Naive thymus-derived CD4-positive, alpha-beta T cell (primary cell): ENCODE data around the gene MYF6. TPM values are rescaled to one million over a fixed set of nuclear protein-coding genes. Genes with fewer than 3 reads are reported as not detected.

Experiments used
- ATAC-seq: fragments of 150-1000 bp; cut with Tn5 transposase; 2 replicates; pipeline ENCODE4 v1.10.0; 2021; ENCODE audit warnings: mild to moderate bottlenecking, moderate library complexity
- CTCF ChIA-PET: fragments of 350-600 bp; sonication (Branson Sonifier 250); formaldehyde crosslinking; loops from one replicate; lab custom pipeline; 2021; ENCODE audit warnings: antibody characterized with exemption; lab: Charles Lee
- POLR2A ChIA-PET: fragments of 350-600 bp; sonication (Branson Sonifier 250); formaldehyde crosslinking; loops from one replicate; lab custom pipeline; 2021; ENCODE audit warnings: antibody characterized with exemption, inconsistent platforms; lab: Charles Lee
- DNase-seq, 9 donors: peaks; one replicate each; pipeline versions ENCODE4 v3.0.0 to v3.0.0-alpha.2; 2020 to 2022; ENCODE audit warnings: mixed read lengths in 1 of 9
- H3K27ac ChIP-seq: one replicate; pipeline ENCODE4 v1.7.0; 2013; ENCODE audit warnings: mild to moderate bottlenecking, low read depth, low read length, moderate library complexity
- H3K27me3 ChIP-seq, 2 donors: one replicate each; pipeline ENCODE4 v1.7.0; 2013; ENCODE audit warnings: low read length in 2 of 2, mild to moderate bottlenecking in 2 of 2, moderate library complexity in 2 of 2; ENCODE audit not compliant: control insufficient read depth in 2 of 2, insufficient read depth in 2 of 2
- H3K36me3 ChIP-seq, 3 experiments: 1 replicate in 2 of 3; 2 replicates in 1 of 3; pipeline ENCODE4 v1.7.0; 2013; ENCODE audit warnings: low read length in 3 of 3, mild to moderate bottlenecking in 3 of 3, moderate library complexity in 1 of 3; ENCODE audit not compliant: insufficient read depth in 3 of 3, control insufficient read depth in 2 of 3
- H3K4me1 ChIP-seq, 2 donors: one replicate each; pipeline ENCODE4 v1.7.0; 2013; ENCODE audit warnings: low read length in 2 of 2, mild to moderate bottlenecking in 2 of 2, moderate library complexity in 1 of 2; ENCODE audit not compliant: control insufficient read depth in 2 of 2, insufficient read depth in 2 of 2
- H3K4me3 ChIP-seq: 2 replicates; pipeline ENCODE4 v1.7.0; 2013; ENCODE audit warnings: mild to moderate bottlenecking, low read length
- H3K9me3 ChIP-seq, 3 experiments: 1 replicate in 2 of 3; 2 replicates in 1 of 3; pipeline ENCODE4 v1.7.0; 2013; ENCODE audit warnings: low read length in 3 of 3; ENCODE audit not compliant: control insufficient read depth in 2 of 3
- H3K27ac Mint-ChIP-seq, 9 donors: one replicate each; pipeline ENCODE4 v1.8.0; 2020 to 2022; ENCODE audit warnings: mixed read lengths in 9 of 9, mild to moderate bottlenecking in 8 of 9, moderate library complexity in 5 of 9, inconsistent platforms in 2 of 9
- H3K27me3 Mint-ChIP-seq, 5 donors: one replicate each; pipeline ENCODE4 v1.8.0; 2021 to 2022; ENCODE audit warnings: mixed read lengths in 5 of 5, mild to moderate bottlenecking in 1 of 5
- H3K36me3 Mint-ChIP-seq, 5 donors: one replicate each; pipeline ENCODE4 v1.8.0; 2020 to 2022; ENCODE audit warnings: mixed read lengths in 5 of 5, mild to moderate bottlenecking in 3 of 5, inconsistent platforms in 1 of 5
- H3K4me1 Mint-ChIP-seq, 7 donors: one replicate each; pipeline ENCODE4 v1.8.0; 2020 to 2022; ENCODE audit warnings: mixed read lengths in 7 of 7, mild to moderate bottlenecking in 3 of 7, inconsistent platforms in 1 of 7
- H3K4me3 Mint-ChIP-seq, 10 donors: one replicate each; pipeline ENCODE4 v1.8.0; 2020 to 2022; ENCODE audit warnings: mild to moderate bottlenecking in 10 of 10, mixed read lengths in 10 of 10, moderate library complexity in 6 of 10, inconsistent platforms in 2 of 10
- H3K9me3 Mint-ChIP-seq, 11 donors: one replicate each; pipeline ENCODE4 v1.8.0; 2020 to 2022; ENCODE audit warnings: mixed read lengths in 11 of 11, mild to moderate bottlenecking in 4 of 11, inconsistent platforms in 1 of 11, moderate library complexity in 1 of 11
- intact Hi-C, 2 donors: fragments of 100-400 bp; cut with micrococcal nuclease; formaldehyde crosslinking; loops; one replicate each; pipeline ENCODE4 v1.15.1; 2023
- polyA plus RNA-seq, 2 donors: library from polyadenylated mRNA; unstranded; fragments of 300-500 nt; fragmentation: Illumina TruSeq; gene quantifications; one replicate each; pipeline ENCODE4 v1.2.3, GENCODE V29; 2021
- total RNA-seq, 6 experiments: library from RNA in 5 of 6; stranded (reverse) in 5 of 6; gene quantifications; 1 replicate in 5 of 6; 2 replicates in 1 of 6; pipeline ENCODE4 v1.2.3 and lab custom pipeline; 2021 to 2026

The MYF6 gene
- total and polyA plus RNA-seq, 7 experiments from 2014 or later: not detected

DNA sequence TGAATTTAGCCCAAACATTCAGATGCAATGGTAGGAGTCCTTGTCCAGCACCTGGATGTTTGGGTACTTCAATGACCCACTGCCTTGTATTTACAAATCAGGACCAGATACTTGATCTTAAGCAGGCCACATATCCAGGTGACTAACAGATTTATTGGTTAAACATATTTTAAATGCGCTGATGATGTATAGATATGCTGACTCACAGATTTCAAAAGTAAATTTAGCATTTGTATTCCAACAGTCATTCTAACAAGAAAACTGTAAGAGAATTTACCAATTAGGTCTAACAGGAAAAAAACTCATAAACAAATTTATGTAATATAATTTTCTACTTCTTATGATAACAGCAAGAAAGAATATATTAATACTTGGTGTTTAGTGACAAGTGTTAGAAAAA is 29.4 kb upstream of the MYF6 start:
- Mint-ChIP-seq H3K9me3 (peaks cover 0 to 3% (median 0%) of the 10 kb centered on the region in 11 donors), H3K27ac (no peak overlapping the region), H3K4me3 (no peak overlapping the region), H3K27me3 (no peaks in the 10 kb centered on the region), H3K36me3 (no peaks in the 10 kb centered on the region), H3K4me1 (no peaks in the 10 kb centered on the region)
- Histone ChIP-seq H3K4me3 (no peak overlapping the region), H3K27ac (no peak overlapping the region), H3K4me1 (no peaks in the 10 kb centered on the region), H3K9me3 (no peaks in the 10 kb centered on the region), H3K27me3 (no peaks in the 10 kb centered on the region), H3K36me3 (no peaks in the 10 kb centered on the region)
- ChIA-PET CTCF (no interaction called here), POLR2A (no interaction called here)
- ATAC-seq: no peak
- intact Hi-C loops: no loop called here
- no peak for DNase-seq

DNA sequence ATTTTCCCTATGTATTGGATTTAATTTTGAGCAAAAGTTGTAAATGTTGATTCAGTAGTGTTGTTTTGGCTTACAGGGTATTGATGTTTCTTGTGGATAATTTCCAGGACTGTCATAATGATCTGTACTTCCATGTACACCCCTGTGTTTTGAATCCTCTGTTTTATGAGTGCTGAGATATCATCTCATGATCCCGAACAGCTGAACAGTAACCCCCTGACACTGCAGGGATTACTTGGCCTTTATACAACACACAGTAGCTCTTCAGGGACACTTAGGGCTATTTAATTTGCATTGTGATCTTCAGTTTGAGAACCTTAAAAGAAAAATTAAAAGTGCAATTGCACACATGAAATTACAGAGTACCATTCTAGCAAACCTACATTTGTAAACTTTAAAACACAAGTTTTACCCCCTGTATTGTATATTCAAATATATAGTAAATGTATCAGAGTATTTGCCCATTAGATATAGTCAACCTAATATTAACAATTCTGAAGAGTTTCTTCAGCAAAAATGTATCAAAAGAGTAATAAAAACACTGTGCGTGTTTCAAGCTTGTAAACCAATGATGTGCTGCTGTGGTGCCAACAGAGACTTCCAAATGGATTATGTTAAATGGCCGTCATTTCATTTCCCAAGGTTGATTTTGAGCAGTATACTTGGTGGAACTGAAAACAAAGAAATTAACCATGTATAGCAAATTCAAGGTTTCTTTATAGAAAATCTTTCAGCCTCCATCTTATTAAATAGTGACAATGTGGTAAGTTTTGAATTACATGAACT is 27.9 kb upstream of the MYF6 start:
- no peaks in the 10 kb centered on the region for H3K4me1 Mint-ChIP-seq
- H3K27me3 ChIP-seq: no peaks in the 10 kb centered on the region
- H3K27me3 Mint-ChIP-seq: no peaks in the 10 kb centered on the region
- ATAC-seq: no peak
- no peaks in the 10 kb centered on the region for H3K9me3 Mint-ChIP-seq
- no peaks in the 10 kb centered on the region for H3K36me3 ChIP-seq
- no peak overlapping the region for H3K27ac Mint-ChIP-seq
- H3K36me3 Mint-ChIP-seq: no peaks in the 10 kb centered on the region
- ChIA-PET POLR2A (no interaction called here), CTCF (interaction anchor here (0.6 kb wide), 1 partner anchor 25 kb away, joined by 6 read pairs; no protein-coding TSS in a partner anchor)
- H3K27ac ChIP-seq: no peak overlapping the region
- H3K4me1 ChIP-seq: no peaks in the 10 kb centered on the region
- no peak overlapping the region for H3K4me3 Mint-ChIP-seq
- no peak for DNase-seq
- H3K4me3 ChIP-seq: no peak overlapping the region
- intact Hi-C loops: no loop called here
- no peaks in the 10 kb centered on the region for H3K9me3 ChIP-seq

DNA sequence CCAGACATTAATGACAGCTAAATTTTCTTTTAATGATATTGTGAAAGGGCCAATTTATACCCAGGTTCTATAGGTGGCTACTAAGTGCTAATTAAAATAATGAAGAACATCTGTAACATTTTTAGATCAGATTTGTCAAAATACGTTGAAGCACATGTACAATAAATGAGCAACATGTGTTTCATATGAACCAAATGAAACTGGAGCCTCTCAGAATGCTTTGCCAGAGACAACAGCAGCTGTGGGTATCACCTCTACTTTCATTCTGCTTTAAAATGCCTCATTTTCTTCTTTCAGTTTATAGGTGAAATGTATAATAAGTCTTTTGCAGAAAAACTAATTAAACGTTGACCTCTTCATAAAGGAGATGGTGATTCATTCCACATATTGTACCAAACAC is 26.1 kb upstream of the MYF6 start:
- Mint-ChIP-seq H3K4me3 (no peak overlapping the region), H3K36me3 (no peaks in the 10 kb centered on the region), H3K27ac (no peak overlapping the region), H3K27me3 (no peaks in the 10 kb centered on the region), H3K4me1 (no peaks in the 10 kb centered on the region), H3K9me3 (peaks cover 0 to 3% (median 0%) of the 10 kb centered on the region in 11 donors)
- no peaks in the 10 kb centered on the region for H3K4me1 ChIP-seq
- H3K4me3 ChIP-seq: no peak overlapping the region
- POLR2A ChIA-PET: no interaction called here
- ATAC-seq: no peak
- H3K27me3 ChIP-seq: no peaks in the 10 kb centered on the region
- intact Hi-C loops: no loop called here
- H3K36me3 ChIP-seq: no peaks in the 10 kb centered on the region
- no peak overlapping the region for H3K27ac ChIP-seq
- no peaks in the 10 kb centered on the region for H3K9me3 ChIP-seq
- CTCF ChIA-PET: no interaction called here
- DNase-seq: no peak

DNA sequence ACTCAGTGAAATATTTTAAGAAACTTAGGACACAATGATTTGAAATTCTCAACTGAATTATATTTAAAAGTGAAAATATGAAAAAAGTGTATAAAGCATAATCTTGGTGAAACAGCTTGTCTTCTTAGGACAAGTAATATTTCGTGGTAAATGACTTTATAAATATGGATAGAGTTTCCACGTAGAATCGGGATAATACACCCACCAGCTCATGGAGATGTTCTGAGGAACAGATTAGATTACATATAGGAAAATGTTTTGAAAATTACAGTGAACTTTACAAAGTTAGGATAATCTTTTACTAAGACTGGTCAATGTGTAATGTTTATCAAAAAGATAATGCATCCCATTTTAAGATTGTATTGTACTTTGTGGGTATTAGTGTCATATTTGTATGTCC is 25.6 kb upstream of the MYF6 start:
- no peaks in the 10 kb centered on the region for H3K36me3 ChIP-seq
- intact Hi-C loops: no loop called here
- no peak for ATAC-seq
- no peak for DNase-seq
- no peak overlapping the region for H3K27ac Mint-ChIP-seq
- H3K4me1 ChIP-seq: no peaks in the 10 kb centered on the region
- no peak overlapping the region for H3K4me3 ChIP-seq
- H3K9me3 Mint-ChIP-seq: peaks cover 0 to 4% (median 0%) of the 10 kb centered on the region in 11 donors
- no peaks in the 10 kb centered on the region for H3K36me3 Mint-ChIP-seq
- H3K27ac ChIP-seq: no peak overlapping the region
- no peaks in the 10 kb centered on the region for H3K27me3 ChIP-seq
- H3K9me3 ChIP-seq: no peaks in the 10 kb centered on the region
- H3K4me3 Mint-ChIP-seq: no peak overlapping the region
- ChIA-PET POLR2A (no interaction called here), CTCF (no interaction called here)
- H3K4me1 Mint-ChIP-seq: no peaks in the 10 kb centered on the region
- H3K27me3 Mint-ChIP-seq: no peaks in the 10 kb centered on the region

DNA sequence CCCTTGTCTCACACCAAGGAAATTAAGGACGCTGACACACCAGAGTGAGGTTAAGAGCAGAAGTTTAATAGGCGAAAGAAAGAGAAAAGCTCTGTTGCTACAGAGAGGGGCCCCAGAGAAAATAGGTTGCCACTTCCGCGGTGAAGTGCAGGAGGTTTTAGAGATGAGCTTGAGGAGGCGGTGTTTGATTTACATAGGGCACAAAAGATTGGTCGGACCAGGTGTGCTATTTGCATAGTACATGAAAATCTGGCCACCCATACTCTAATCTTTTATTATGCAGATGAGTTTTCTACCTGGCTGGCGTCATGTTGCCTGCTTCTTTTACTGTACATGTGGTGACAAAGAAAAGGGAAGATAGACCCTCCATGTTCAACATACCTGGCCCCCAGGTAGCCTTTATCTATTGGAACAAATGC is 23.3 kb upstream of the MYF6 start:
- H3K9me3 ChIP-seq: no peaks in the 10 kb centered on the region
- ChIA-PET CTCF (no interaction called here), POLR2A (no interaction called here)
- H3K4me3 Mint-ChIP-seq: no peak overlapping the region
- no peaks in the 10 kb centered on the region for H3K4me1 ChIP-seq
- no peaks in the 10 kb centered on the region for H3K36me3 ChIP-seq
- no peak for DNase-seq
- intact Hi-C loops: no loop called here
- H3K4me1 Mint-ChIP-seq: no peaks in the 10 kb centered on the region
- no peaks in the 10 kb centered on the region for H3K27me3 ChIP-seq
- H3K27me3 Mint-ChIP-seq: no peaks in the 10 kb centered on the region
- H3K27ac ChIP-seq: no peak overlapping the region
- H3K36me3 Mint-ChIP-seq: no peaks in the 10 kb centered on the region
- no peak overlapping the region for H3K4me3 ChIP-seq
- no peak for ATAC-seq
- H3K9me3 Mint-ChIP-seq: peaks cover 0 to 6% (median 0%) of the 10 kb centered on the region in 11 donors
- no peak overlapping the region for H3K27ac Mint-ChIP-seq

DNA sequence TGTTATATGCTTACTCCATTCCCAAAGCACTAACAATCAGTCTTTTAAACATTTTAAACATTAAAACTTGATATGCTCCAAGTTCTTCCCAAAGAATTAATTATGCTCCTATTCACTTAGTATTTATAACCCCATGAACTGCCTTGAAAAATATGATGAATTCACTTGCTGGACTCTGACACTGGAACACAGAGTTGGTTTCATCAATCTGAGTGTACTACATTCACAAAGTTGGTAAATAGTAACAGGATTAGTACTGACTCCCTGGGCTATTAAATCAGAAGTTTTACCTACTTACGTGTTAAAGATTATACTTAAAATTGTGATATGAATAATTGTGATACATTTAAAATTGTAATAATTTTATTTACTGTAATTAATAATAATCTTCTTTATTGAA is 17.3 kb upstream of the MYF6 start:
- Histone ChIP-seq H3K36me3 (no peaks in the 10 kb centered on the region), H3K9me3 (no peaks in the 10 kb centered on the region), H3K4me3 (no peak overlapping the region), H3K27ac (no peak overlapping the region), H3K4me1 (no peaks in the 10 kb centered on the region), H3K27me3 (no peaks in the 10 kb centered on the region)
- H3K4me1 Mint-ChIP-seq: no peaks in the 10 kb centered on the region
- DNase-seq: no peak
- no peak overlapping the region for H3K27ac Mint-ChIP-seq
- no peak overlapping the region for H3K4me3 Mint-ChIP-seq
- H3K27me3 Mint-ChIP-seq: no peaks in the 10 kb centered on the region
- POLR2A ChIA-PET: no interaction called here
- ATAC-seq: no peak
- CTCF ChIA-PET: no interaction called here
- intact Hi-C loops: no loop called here
- no peaks in the 10 kb centered on the region for H3K36me3 Mint-ChIP-seq
- peaks cover 0 to 7% (median 0%) of the 10 kb centered on the region in 11 donors for H3K9me3 Mint-ChIP-seq

DNA sequence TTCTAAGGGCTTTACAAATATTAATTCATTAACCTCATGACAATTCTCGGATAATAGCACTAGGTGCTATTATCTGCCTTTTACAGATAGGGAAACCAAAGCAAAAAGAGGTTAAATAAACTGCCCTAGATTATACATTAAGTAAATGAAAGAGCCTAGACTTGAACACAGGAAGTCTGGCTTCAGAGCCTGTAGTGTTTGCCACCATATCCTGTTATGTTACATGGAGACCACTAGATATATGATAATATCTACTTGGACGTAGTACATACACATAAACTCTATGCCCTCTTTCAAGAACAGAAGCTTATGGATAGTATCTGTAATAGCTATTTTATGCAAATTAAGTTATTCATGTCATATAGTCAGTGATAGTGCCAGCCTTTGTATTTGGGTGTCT is 16.9 kb upstream of the MYF6 start:
- H3K36me3 ChIP-seq: no peaks in the 10 kb centered on the region
- H3K9me3 ChIP-seq: no peaks in the 10 kb centered on the region
- no peak overlapping the region for H3K4me3 Mint-ChIP-seq
- no peak overlapping the region for H3K4me3 ChIP-seq
- no peaks in the 10 kb centered on the region for H3K27me3 Mint-ChIP-seq
- H3K36me3 Mint-ChIP-seq: no peaks in the 10 kb centered on the region
- no peak overlapping the region for H3K27ac ChIP-seq
- ChIA-PET CTCF (no interaction called here), POLR2A (no interaction called here)
- H3K27ac Mint-ChIP-seq: no peak overlapping the region
- no peaks in the 10 kb centered on the region for H3K4me1 ChIP-seq
- no peaks in the 10 kb centered on the region for H3K27me3 ChIP-seq
- intact Hi-C loops: no loop called here
- peaks cover 0 to 7% (median 0%) of the 10 kb centered on the region in 11 donors for H3K9me3 Mint-ChIP-seq
- H3K4me1 Mint-ChIP-seq: no peaks in the 10 kb centered on the region
- DNase-seq (no peak), ATAC-seq (no peak)
